Stimulated activated CD8-positive, alpha-beta memory T cell treated with anti-CD3 and anti-CD28 coated beads, Interleukin-4, amount 100 ng/mL, for 1 hour (primary cell): ENCODE measurements around the gene BCAP31.
A peak's percentile ranks its signal among the peaks of the same experiment; 100 is the strongest.

Experiments used
- DNase-seq, 2 donors: peaks; one replicate each; pipeline ENCODE4 v3.0.0-alpha.2; 2020; ENCODE audit warnings: low read depth in 2 of 2, low spot score in 1 of 2

Gene BCAP31

GRCh38 chrX:153724252-153725038, at the start of gene BCAP31, which contains the start of gene ABCD1:
Gene BCAP31, minus strand, starts transcription at chrX:153724387. Its CDS starts 1,143 bp downstream, at chrX:153723244.
Gene ABCD1, plus strand, starts transcription at chrX:153724856. Its CDS starts 411 bp downstream, at chrX:153725267.
- peak; percentile 72 to 77 for DNase-seq

GRCh38 chrX:153773218-153773611, 49.0 kb upstream of the BCAP31 start:
- no peak for DNase-seq

- DNase-seq, result no peak
Observed at GRCh38 chrX:153772316-153773217, 48.4 kb upstream of the BCAP31 start.

GRCh38 chrX:153771415-153772315, 47.5 kb upstream of the BCAP31 start:
- no peak for DNase-seq

- DNase-seq, result no peak
Observed at GRCh38 chrX:153770601-153771414, 46.6 kb upstream of the BCAP31 start.

GRCh38 chrX:153769865-153770600, 45.8 kb upstream of the BCAP31 start:
- DNase-seq, result no peak

GRCh38 chrX:153769158-153769864, 45.1 kb upstream of the BCAP31 start:
- DNase-seq, result no peak

- no peak for DNase-seq
Observed at GRCh38 chrX:153768311-153769157, 44.3 kb upstream of the BCAP31 start.

GRCh38 chrX:153767674-153768055, 43.5 kb upstream of the BCAP31 start:
- no peak for DNase-seq

GRCh38 chrX:153766871-153767673, 42.9 kb upstream of the BCAP31 start:
- DNase-seq, result no peak

GRCh38 chrX:153766098-153766817, 42.1 kb upstream of the BCAP31 start:
- DNase-seq, result no peak

- no peak for DNase-seq
Observed at GRCh38 chrX:153765138-153766079, 41.2 kb upstream of the BCAP31 start.

GRCh38 chrX:153764786-153765137, 40.6 kb upstream of the BCAP31 start:
- no peak for DNase-seq

GRCh38 chrX:153763989-153764755, 40.0 kb upstream of the BCAP31 start, which contains the start of gene PLXNB3:
Gene PLXNB3, plus strand, starts transcription at chrX:153764249. Its CDS starts 1,287 bp downstream, at chrX:153765536.
- DNase-seq, result peak; percentile 29 to 48
